GM21529 (cell line): ENCODE data around the gene C6orf118.

Source experiments
- ATAC-seq: cut with Tn5 transposase; IDR thresholded peaks from one replicate; pipeline ENCODE4 v1.9.1; 2021; ENCODE audit not compliant: unreplicated experiment

The C6orf118 gene

DNA sequence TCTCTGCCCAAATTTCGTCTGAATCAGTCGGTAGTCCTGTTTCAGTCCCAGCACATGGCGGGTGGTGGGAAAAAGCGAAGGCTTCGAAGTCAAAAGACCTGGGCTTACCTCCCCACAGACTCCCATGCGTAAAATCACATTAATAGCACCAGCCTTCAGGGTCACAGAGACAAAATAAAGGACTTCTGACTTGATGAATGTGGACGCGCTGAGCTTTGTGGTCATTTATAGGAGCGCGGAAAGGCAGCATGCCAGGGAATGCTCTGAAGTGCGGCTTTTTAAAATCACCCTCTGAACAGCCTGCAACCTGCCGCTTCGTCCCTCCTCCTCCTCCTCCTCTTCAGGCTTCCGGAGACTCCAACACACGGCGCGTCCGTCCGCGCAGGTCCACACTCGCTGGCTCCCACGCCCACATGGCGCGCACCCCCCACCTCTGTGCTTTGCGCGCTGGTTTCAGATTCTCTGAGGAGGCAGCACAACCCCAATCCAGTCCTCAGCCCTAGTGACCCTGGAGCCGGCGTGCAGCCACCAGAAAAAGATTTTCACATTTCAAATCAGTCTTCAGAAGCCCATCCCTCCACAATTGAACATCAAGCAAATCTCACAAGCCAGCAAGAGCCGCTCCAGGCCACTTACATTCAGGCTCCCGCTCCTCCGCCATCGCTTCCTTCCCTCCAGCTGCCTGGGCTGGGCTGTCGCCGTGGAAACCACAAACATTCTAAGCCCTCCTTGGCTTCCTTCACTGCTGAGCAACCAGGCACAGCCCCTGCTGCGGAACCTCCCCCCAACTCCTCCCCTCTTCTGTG is at the start of gene C6orf118:
TSS of gene C6orf118 (minus strand) at position 680 of the 806 bp plus-strand sequence. CDS start at position 661, 19 bp downstream.
- ATAC-seq, result no peak

DNA sequence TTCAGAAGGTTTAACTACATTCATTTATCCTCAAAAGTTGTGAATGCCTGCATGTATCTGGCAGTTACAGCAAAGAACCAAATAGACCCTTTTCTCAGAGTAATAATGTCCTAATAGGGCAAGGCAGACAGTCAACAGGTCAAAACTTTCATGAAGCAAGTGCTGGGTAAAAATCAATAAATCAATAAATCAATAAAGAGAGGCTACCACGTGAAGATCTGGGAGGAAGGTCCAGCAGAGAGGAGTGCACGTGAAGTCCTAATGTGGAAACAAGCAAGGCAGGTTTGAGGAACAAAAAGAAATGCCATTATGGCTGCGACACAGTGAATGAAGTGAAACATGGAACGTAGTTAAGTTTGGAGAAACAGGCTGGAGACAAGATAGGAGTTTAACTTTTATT is 36.3 kb upstream of the C6orf118 start:
- no peak for ATAC-seq

DNA sequence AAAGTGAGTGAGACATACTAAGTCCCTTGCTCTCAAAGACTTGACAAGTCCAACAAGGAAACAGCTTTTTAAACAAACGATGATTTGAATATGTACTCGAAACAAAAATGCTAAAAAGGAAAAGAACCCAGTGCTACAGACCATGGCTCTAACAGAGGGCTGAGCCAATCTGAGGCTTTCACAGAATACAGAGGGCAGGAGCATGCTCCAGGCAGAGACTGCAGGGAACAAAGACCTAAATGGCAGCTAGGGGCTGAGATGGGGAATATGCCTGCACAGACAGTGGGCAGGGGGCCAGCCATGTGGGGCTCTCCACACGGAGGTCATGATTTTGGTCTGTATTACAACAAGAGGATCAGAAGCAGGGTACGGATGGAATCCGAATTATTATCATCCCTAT is 31.1 kb upstream of the C6orf118 start:
- ATAC-seq, result no peak

DNA sequence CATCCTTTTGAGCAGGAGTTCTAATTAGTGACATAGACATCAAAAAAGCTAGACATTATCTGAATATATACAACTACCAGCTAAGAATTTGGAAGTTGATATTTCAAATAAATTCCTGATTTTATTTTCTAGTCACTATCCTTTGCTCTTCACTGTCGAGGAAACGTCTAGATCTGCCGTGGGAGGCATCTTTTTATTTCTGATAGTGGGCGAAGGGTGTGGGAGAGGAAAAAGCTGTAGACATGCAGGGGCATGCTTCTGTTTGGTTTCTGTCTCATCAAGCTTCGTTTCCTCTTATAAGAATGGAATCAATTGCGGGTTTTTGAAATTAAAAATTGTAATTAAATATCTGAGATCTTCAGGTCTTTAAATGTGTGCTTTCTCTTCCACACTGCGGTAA is 16.2 kb upstream of the C6orf118 start:
- no peak for ATAC-seq

DNA sequence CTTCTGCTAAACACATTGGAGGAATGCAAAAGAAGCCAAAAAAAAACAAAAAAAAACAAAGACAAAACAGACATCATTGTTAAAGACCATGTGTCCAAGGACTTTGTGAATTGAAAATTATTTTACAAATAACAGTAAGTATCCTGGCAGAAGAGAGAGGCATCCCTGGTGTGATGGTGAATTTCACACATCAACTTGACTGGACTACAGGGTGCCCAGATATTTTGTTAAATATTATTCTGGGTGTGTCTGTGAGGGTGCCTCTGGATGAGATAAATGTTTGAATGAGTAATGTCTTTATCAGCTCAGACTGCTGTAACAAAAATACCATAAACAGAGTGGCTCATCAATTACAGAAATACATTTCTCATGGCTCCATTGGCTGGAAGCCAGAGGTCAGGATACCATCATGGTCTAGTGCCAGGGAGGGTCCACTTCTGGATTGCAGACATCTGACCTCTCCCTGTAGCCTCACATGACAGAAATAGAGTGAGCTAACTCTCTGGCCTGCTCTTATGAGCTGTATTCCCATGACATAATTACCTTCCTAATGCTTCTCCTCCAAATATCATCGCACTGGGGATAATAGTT is 12.2 kb upstream of the C6orf118 start:
- no peak for ATAC-seq

DNA sequence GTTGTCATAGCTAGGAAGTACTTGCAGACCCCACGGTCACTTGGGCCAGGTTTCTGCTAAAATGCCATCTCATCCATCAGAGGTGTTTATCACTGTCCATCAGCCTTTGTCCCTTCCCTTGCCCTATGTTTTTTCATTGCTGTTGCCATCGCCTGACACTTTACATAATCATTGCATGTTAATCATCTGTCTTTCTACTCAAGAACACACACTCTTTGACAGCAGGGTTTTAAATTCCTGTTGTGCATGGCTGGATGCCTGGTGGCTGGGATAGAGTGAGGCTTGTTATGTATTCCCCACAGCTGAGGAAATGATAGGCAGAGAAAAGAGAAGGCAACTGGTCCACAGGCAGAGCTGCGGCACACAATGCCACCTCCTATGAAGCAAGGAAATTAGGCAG is 11.7 kb upstream of the C6orf118 start:
- no peak for ATAC-seq

DNA sequence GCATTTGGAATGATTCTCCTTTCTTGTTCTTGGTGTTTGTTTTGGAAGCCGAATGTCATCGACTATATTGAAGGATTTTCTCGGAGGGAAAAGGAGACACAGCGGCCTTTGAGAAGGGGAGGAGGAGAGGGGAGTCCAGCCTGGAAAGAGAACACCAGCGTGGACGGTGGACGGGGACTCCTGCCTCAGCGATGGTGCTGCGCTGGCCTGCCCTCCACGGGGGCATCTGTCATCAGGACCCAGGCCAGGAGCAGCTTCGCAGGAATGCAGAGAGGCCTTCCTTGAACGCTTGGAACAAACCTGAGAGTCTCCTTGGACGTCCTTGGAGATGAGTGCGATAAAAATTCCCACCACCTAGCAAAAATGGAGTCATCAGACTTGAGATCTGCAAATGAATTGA is 8.3 kb upstream of the C6orf118 start:
- ATAC-seq, result no peak

DNA sequence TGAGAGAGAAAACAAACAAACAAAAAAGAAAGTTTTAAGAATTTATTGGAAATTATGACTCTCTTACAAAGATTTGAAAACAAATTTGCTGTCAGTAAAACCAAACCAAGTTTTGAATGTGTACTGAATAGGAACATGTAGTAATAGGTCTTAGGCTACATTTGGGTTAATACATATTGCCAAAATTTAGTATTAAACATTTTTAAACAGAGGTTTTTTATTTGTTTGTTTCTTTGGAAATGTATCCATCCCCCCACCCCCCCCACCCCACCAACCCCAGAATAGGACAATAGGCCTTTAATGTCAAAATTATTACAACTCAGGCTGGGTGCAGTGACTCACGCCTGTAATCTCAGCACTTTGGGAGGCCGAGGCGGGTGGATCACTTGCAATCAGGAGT is 2.5 kb downstream of the C6orf118 start:
- ATAC-seq, result no peak

DNA sequence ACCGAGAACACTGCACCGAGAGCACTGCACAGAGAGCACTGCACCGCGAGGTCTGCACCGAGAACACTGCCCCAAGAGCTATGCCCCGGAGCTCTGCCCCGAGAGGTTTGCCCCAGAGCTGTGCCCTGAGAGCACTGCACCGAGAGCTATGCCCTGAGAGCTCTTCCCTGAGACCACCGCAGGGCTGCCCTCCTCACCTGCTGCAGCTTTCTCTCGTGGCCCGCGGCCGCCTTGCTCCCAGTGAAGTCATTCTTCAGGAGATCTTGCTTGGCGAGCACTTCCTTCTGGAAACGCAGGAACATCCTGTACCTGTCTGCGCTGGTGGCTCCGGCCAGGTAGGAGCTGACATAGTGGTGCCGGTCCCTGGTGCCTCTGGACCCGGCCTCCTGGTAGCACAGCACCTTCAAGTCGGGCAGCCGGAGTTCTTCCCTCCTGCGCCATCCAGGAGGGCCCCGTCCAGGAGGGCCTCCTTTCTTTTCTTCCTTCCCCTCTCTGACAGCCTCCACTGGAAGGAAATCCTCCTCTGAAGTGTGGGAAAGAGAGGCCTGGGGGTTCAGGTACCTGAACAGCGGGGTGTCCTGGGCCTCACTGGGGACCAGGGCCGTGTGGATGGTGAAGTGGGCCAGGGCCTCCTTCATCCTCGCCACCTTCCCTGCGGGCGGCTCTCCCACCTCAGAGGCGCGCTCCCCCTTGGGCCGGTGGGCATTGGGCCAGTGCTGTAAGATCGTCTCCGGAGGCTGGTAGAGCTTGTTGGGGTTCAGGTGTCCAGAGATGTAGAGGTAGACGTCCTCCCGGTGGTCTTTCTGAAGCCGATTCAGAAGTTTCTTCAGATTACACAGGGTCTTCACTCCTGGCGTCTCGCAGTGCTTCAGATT is 7.8 kb downstream of the C6orf118 start:
- ATAC-seq, result no peak

DNA sequence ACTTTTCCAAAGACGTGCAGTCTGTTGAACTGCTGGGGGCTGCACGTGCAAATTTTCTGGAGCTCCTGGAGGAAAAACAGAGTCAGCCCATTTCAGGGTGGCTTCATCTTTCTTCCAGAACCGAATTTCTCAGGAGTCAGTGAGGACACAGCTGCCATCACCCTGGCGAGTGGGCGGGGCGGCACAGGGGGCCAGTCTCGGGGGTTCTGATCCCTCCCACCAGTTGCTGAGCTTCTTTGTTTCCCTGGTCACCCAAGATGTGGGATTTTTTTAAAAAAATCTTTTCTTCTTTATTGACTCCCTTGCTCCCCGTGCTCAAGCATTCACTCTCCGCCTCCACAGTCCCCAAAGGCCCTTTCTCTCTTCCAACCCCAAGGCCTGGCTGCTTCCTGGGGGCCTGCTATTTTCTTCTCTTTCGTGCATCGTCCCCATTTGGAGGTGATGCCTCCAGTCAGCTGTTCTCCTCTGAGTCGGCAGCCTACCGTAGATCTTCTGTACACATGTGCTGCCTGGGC is 8.9 kb downstream of the C6orf118 start:
- no peak for ATAC-seq

DNA sequence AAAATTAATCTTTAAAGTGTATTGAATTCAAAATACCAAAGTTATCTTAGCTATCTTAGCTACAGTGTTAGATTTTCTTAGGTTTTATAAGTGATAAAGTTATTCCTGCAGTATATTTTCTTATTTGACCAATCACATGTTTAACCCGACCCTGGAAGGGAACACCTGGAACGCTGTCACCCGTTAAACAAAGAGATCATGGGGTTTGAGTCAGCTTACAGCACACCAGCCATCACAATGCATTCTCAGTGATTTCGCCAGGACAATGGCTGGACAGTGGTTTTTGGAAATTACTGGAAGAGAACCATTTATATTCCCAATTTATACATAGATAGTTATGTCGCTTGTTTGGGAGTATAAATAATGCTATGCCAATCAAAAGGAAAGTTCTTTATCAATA is 10.5 kb downstream of the C6orf118 start:
- ATAC-seq, result no peak

DNA sequence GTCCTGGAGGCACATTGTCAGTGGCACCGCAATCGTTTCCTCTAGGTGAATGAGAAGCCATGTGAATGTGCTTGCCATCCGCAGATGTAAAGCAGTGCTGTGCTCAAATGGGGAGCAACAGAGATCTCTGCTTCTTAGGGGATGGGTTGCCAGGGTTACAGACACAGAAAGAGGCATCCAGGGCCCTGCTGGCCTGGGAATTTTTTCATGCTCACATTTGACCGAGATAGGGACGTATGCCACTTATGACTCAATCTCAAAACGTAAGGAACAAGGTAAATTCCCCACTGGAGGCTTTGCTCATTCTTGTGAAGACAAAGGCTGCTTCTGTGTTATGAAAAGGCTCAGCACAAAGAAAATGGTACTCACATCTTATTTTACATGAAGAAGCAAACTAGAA is 11.0 kb downstream of the C6orf118 start:
- ATAC-seq, result no peak

DNA sequence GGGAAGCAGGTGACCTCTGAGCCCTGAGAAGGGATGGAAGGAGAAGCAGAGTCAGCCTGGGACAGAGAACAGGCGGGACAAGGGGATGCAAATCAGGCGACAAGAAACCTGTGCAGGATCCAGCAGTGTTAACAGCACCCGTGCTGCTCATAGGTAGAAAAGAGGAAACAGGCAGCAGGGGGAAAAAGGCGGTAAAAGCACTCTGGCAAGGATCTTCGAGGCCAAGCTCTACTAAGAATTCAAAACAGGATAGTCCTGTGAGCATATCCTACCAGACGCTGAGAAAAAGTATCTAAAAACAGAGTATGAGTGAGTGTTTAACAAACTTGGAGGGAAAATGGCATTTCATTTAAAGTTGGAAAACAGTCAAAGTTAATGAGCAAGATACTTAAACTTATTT is 16.7 kb downstream of the C6orf118 start:
- ATAC-seq, result no peak

DNA sequence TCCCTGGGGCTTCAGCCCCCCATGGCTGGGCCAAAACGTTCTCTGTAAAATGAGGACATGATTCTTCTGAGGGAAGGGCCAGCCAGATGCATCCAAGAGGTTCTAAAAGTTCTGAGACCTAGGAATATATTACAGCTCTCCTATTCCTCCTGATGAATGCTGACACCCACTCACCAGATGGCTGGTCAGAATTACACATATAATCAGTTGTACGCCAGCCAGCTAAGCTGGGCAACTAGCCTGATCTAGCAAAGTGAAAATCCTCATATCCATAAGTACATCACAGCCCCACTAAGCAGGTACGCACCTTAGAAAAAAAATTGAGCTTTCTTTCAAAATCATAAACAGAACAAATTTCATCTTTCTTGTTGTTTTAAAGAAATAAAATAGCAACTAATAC is 34.8 kb downstream of the C6orf118 start:
- no peak for ATAC-seq

DNA sequence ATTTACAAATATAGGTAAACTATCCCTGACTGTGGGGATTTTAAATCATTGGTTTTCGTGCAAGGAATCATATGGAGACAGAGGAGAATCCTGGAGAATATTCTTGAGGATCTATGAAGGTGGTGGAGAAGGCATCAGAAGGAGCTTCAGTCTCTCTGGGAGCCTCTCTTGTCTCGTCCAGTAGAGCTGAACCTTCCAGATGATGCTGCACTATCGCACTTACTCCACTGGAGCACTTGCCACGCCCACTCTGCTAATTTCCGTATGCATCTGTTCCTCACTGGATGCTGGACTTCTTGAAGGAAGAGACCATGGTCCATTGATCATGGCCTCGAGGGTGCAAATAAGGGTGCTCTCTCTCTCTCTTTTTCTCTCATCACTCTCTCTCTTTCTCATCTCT is 36.8 kb downstream of the C6orf118 start:
- ATAC-seq, result no peak

DNA sequence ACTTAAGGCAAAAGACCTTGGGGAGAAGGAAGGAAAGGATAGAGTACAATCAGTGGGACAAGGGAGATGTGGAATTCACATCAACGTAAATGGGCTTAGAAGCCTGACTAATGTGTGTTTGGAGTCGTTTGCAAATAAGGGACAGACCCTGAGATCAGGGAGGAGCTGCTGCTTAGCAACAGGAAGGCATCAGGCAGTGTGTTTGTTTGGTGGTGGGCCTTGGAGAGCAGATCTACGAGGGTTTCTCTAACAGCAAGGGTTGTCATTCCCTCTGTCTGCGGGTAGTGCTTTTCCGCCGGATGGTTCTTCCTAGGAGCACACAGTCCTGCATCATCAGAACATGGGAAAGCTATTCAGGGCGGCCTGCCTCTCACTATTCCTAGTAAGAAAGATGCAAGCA is 40.4 kb downstream of the C6orf118 start:
- no peak for ATAC-seq

DNA sequence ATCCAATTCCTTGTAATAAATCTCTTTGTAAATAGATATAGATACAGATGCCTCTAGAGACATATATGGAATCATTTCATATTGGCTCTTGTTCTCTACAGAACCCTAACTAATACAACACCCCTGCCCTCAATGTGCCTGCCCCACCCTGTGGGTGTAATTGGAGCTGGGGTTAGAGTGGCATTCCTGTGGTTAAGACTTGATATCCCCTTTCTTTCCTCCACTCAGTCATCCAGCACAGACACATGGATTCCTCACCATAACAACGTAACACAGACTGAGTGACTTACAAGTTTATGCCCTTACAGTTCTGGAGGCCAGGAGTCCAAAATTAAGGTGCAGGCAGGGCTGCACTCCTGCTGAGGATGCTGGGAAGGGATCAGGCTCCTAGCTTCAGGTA is 42.8 kb downstream of the C6orf118 start:
- ATAC-seq, result no peak

DNA sequence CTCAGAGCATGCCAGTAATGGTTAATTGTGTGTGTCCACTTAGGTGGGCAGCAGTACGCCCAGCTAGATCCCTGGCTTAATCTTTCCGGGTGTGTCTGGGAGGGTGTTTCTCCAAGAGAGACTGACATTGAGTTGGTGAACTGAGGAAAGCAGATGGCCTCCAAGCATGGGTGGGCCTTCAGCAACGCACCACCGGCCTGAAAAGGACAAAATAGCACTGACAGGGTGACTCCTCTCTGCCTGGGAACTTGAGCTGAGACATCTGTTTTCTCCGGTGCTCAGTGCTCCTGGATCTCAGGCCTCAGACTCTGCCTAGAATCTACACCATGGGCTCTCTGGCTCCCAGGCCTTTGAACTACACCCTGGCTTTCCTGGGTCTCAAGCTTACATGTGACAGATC is 43.2 kb downstream of the C6orf118 start:
- no peak for ATAC-seq

DNA sequence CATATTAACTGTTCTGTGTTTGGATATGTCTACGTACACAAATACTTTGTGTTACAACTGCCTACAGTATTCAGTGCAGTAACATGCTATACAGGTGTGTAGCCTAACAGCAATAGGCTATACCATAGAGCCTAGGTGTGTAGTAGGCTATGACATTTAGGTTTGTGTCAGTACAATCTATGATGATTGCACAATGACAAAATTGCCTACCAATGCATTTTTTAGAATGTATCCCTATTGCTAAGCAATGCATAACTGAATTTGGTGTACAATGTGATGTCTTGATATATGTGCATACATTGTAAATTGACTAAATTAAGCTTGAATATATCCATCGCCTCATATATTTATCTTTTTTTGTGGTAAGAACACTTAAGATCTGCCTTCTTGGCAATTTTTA is 48.9 kb downstream of the C6orf118 start:
- ATAC-seq, result no peak

DNA sequence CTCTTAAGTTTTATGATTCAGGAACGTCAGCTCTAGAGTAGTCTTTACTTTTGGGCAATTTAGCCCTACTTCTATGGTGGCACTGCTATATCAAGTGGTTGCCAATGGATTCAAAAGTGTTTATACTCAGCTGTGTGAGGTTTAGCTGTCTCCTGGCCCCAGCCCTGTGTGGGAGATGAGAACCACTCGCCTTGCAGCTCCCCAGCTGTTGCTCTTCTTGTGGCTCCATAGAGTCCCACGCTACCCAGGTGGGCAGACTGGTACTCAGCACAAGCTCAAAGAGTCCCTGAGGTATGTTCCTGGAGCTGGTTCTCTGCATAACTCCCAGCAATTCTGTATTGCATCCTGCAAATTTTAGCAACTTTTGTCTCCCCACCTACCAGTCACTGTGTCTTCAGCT is 59.6 kb downstream of the C6orf118 start:
- no peak for ATAC-seq

DNA sequence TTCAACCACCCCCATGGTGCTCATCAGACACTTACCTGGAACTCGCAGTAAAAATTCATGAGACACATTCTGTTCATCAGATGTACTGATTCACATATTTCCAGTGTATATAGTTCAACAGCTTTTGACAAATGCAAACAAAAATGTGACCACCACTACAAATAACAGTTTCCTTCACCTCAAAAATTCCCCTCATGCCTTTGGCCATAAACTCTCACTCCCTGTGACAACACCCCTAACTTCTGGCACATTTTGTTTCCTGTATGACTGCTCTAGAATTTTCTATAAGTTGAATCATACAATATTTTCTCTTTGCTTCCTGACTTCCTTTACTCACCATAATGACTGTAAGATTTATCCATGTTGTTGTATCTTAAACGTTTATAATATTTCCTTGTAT is 63.7 kb downstream of the C6orf118 start:
- no peak for ATAC-seq

DNA sequence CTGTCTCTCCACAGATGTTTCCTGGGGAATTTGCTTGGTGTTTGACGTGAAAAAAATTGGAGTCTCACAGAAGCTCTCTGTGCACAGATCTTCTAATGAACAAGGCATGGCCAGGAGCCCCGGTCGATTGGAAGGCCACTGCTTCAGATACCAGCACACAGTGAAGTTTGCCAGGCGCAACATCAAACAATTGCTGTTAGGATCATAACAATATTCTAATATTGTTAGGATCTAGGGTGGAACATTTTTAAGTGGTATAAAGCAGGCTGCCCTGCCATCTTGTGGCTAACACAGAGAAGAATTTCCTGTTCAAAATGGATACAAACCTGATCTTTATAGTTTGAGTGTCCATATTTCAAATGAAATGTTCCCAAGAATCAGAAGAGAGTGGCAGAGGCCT is 64.1 kb downstream of the C6orf118 start:
- no peak for ATAC-seq
